NCI-H1694 (cell line): ENCODE results near the gene LCN2.
A peak's percentile ranks its signal among the peaks of the same experiment; 100 is the strongest.

Experiments
- DNase-seq: peaks from one replicate; lab custom pipeline; 2025; lab: John Stamatoyannopoulos, UW

The LCN2 gene

GRCh38 chr9:128150594-128151308 lies 1.5 kb downstream of the LCN2 start:
- no peak for DNase-seq

GRCh38 chr9:128151309-128152132 lies 2.3 kb downstream of the LCN2 start:
- DNase-seq: no peak

DNA sequence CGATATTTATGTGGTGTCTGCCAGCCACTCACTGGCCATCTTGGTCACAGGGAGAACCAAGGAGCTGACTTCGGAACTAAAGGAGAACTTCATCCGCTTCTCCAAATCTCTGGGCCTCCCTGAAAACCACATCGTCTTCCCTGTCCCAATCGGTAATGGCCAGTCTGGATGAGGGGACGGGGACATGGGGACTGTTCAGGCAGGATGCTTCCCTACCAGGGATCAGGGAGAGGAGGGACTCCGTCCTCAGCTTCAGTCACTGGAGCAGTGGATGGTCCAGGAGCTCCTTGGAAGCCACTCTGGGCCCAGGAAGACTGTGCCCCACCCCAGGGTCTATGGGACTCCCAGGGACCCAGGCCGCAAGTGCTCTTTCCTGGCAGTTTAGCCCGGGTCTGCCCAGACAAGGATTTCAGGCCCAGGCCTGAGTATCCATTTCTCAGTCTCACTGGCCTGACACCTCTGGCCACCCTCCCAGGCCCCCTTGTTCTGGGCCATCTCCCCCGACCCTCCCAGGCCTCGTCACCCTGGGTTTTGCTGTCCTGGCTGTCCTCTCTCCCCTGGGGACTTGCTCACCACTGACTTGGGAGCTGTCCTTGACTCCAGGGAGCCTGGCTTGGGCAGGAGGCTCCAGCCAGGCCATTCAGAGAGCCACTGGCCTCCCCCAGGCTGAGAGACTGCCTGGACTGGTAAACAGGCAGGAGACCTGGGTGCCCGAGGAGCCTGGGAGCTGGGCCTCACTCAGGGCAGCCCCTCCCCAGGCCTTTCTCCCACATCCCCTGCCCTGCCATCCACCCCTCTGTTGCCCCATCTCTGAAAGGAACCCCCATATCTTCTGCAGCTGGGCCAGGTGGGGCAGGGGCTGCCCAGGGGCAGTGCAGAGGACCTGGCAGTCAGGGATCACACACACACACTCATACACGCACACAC lies 3.1 kb downstream of the LCN2 start:
- no peak for DNase-seq

- no peak for DNase-seq
Measured at GRCh38 chr9:128153060-128153946, 4.0 kb downstream of the LCN2 start.

- no peak for DNase-seq
Measured at GRCh38 chr9:128153947-128154695, 4.9 kb downstream of the LCN2 start.

- DNase-seq: no peak
Measured at GRCh38 chr9:128155736-128156500, 6.7 kb downstream of the LCN2 start.

DNA sequence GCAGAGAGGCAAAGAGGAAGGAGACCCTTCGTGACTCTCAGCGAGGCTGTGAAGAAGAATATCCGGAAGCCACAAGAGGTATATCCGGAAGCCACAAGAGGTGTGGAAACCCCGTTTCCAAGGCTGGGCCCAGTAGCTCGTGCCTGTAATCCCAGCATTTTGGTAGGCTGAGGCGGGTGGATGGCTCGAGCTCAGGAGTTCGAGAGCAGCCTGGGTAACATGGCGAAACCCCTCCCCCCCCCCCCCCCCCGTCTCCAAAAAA lies 10.2 kb downstream of the LCN2 start:
- peak; percentile 10 for DNase-seq

DNA sequence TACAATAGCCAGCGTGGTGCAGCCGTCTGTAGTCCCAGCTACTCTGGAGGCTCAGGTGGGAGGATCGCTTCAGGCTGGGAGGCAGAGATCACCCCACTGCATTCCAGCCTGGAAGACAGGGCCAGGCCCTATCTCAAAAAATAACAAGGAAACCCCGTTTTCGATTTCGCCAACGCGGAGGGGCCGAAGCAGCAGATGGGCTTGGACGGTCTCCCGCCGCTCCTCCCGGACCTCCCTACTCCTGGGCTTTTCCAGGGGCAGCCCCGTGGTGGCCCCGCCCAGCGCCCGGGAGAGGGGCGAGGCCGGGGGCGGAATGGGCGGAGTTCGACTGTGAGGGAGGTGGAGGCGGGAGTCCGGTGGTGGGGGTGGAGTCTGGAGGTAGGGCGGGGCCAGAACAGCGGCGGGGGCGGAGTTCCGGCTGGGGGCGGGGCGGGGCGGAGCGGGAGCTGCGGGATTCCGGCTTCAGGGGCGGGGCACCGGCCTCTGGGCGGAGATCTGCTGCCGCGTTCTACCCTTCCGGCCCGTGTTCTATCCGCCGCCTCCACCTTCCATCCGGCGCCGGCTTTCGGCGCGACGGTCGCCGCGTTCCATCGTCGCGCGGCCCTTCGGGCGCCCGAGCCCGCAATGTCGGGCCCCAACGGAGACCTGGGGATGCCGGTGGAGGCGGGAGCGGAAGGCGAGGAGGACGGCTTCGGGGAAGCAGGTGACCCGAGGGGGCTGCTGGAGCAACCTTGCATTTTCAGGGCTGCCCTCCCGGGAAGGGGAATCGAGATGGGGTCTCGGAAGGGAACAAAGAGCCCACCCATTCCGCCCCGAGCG lies 10.7 kb downstream of the LCN2 start, which contains the start of gene BBLN:
BBLN (plus strand) TSS at position 482 of the 819 bp plus-strand sequence; CDS start at position 625, 143 bp downstream.
- peak; percentile 93 for DNase-seq

- no peak for DNase-seq
Measured at GRCh38 chr9:128160603-128160987, 11.3 kb downstream of the LCN2 start.

- DNase-seq: no peak
Measured at GRCh38 chr9:128161215-128161902, 12.1 kb downstream of the LCN2 start.

DNA sequence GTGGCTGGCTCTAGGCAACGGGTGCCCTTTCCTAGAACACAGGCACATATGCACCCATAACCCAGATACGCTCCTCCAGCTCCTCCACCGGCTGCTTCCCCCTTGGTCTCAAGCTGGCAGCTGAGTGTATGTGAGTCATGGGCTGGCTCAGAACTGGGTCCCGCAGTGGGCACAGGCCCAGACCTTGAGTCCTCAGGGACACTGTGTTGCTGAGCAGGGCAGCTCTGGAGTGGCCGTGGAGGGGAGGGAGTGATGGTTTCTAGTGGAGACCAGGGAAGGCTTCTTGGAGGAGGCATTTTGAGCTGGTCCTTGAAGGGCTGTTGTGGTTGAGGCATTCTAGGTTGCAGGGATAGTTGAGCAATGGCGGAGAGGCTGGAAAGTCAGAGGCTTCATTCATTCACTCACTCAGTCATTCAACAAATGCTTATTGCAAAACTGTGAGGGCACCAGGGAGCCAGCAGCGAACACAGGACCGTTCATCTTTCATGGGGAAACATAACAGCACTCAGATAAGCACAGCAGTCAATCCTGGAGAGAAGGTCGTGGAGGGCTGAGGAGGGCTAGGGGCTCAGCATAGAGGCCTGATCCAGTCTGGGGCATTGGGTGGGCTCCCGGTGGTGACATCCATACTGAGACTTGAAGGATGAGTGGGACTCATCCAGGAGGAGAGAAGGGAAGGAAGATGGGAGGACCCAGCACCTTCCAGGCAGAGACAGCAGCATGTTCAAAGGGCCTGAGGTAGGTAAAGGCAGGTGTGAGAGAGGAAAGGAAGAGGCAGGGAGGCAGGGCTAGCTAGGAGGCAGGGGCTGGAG lies 13.2 kb downstream of the LCN2 start:
- no peak for DNase-seq

GRCh38 chr9:128163027-128163515 lies 13.8 kb downstream of the LCN2 start:
- DNase-seq: no peak

GRCh38 chr9:128163523-128164306 lies 14.5 kb downstream of the LCN2 start:
- no peak for DNase-seq

DNA sequence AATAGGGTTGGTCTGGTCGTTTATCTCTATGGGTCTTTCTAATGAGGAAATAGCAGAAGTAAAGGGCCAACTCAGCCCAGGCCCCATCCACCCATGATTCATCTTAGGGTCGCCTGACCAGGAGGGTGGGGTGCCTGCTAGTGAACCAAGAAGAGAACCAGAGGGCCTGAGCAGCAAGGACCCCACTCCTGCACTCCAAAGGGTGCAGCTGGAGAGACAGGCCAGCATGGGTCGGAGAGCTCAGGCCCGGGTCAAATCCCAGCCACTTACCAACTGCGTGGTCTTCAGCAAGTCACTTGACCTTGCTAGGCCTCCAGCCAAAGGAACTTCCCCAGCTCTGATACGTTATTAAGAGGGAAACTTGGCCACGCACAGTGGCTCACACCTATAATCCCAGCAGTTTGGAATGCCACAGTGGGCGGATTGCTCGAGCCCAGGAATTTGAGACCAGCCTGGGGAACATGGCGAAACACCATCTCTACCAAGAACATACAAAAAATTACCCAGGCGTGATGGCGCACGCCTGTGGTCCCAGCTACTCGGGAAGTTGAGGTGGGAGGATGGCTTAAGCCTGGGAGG lies 15.1 kb downstream of the LCN2 start:
- DNase-seq: no peak

DNA sequence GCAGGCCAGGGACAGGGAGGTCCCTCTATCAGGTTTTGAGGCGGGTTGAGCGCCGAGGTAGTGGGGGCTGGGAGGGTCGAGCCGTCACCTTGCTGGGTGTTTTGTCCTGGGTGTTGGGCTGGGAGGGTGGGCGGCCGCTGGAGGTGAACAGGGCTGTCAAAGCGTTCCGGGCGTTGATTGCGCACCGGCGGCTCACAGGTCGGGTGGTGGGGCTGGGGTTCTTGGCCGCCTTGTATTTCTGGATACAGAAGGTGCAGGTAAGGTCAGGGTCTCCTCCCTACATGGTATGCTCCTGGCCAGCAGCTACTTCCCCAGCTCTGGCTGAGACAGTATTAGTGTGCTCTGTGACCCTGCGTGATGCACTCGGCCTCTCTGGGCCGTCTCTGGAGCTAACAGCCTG lies 16.9 kb downstream of the LCN2 start:
- no peak for DNase-seq

DNA sequence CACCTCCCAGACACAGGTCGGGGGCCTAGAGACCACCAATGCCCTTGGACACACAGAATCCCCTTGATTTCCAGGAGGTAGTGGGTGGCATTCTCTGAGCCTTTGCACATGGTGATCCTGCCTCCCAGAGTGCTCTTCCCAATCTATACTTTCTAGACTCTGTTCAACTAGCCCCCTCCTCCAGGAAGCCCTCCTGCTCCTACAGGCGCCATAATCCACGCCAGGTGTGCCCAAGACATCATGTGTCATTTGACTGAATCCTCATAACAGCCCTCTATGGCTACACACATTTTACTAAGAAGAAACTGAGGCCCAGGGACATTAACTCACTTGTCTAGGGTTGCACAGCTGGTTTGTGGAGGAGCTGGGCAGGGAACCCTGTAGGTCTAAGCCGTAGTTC lies 18.0 kb downstream of the LCN2 start:
- no peak for DNase-seq
